Measurements from ENCODE around the gene IRX6.

Gene IRX6

GRCh38 chr16:55283812-55284717, 39.9 kb upstream of the IRX6 start:
- Histone ChIP-seq H3K4me3 (IDR thresholded peaks at IDR 0.05; ENCODE audit: insufficient read depth, low read depth, low read length) (no peak overlapping the region), H3K27me3 (ENCODE audit: insufficient read depth, low read depth) (no peaks in the 10 kb centered on the region), H4K20me1 (ENCODE audit: insufficient read depth) (no peaks in the 10 kb centered on the region), H3K79me2 (ENCODE audit: insufficient read depth, low read depth) (no peaks in the 10 kb centered on the region), H2AFZ (ENCODE audit: low read depth) (no peak overlapping the region), H3K4me2 (no peak overlapping the region), H3K36me3 (ENCODE audit: insufficient read depth) (no peaks in the 10 kb centered on the region), H3K27ac (no peak overlapping the region), H3K4me1 (ENCODE audit: low read depth, poor library complexity, severe bottlenecking) (no peaks in the 10 kb centered on the region), H3K9ac (no peak overlapping the region)
- TF ChIP-seq CTCF (conservative IDR thresholded peaks at IDR 0.05; ENCODE audit: low read depth, low read length): no peak

- Histone ChIP-seq H3K36me3 (ENCODE audit: insufficient read depth) (no peaks in the 10 kb centered on the region), H3K4me3 (IDR thresholded peaks at IDR 0.05; ENCODE audit: insufficient read depth, low read depth, low read length) (no peak overlapping the region), H3K9ac (no peak overlapping the region), H2AFZ (ENCODE audit: low read depth) (no peak overlapping the region), H4K20me1 (ENCODE audit: insufficient read depth) (no peaks in the 10 kb centered on the region), H3K27me3 (ENCODE audit: insufficient read depth, low read depth) (no peaks in the 10 kb centered on the region), H3K4me1 (ENCODE audit: low read depth, poor library complexity, severe bottlenecking) (no peaks in the 10 kb centered on the region), H3K4me2 (no peak overlapping the region), H3K27ac (no peak overlapping the region), H3K79me2 (ENCODE audit: insufficient read depth, low read depth) (no peaks in the 10 kb centered on the region)
- TF ChIP-seq CTCF (conservative IDR thresholded peaks at IDR 0.05; ENCODE audit: low read depth, low read length): no peak
These were observed 39.3 kb upstream of the IRX6 start for GRCh38 chr16:55284718-55285099.

GRCh38 chr16:55285586-55285985, 38.4 kb upstream of the IRX6 start:
- H3K4me3 ChIP-seq (IDR thresholded peaks at IDR 0.05; ENCODE audit: insufficient read depth, low read depth, low read length): no peak overlapping the region
- TF ChIP-seq CTCF (conservative IDR thresholded peaks at IDR 0.05; ENCODE audit: low read depth, low read length): no peak
- no peak overlapping the region for H3K27ac ChIP-seq
- no peaks in the 10 kb centered on the region for H3K79me2 ChIP-seq (ENCODE audit: insufficient read depth, low read depth)
- H3K36me3 ChIP-seq (ENCODE audit: insufficient read depth): no peaks in the 10 kb centered on the region
- no peak overlapping the region for H2AFZ ChIP-seq (ENCODE audit: low read depth)
- no peak overlapping the region for H3K4me2 ChIP-seq
- no peaks in the 10 kb centered on the region for H4K20me1 ChIP-seq (ENCODE audit: insufficient read depth)
- H3K9ac ChIP-seq: no peak overlapping the region
- no peaks in the 10 kb centered on the region for H3K4me1 ChIP-seq (ENCODE audit: low read depth, poor library complexity, severe bottlenecking)
- H3K27me3 ChIP-seq (ENCODE audit: insufficient read depth, low read depth): no peaks in the 10 kb centered on the region

- no peaks in the 10 kb centered on the region for H3K36me3 ChIP-seq (ENCODE audit: insufficient read depth)
- H3K27me3 ChIP-seq (ENCODE audit: insufficient read depth, low read depth): no peaks in the 10 kb centered on the region
- H2AFZ ChIP-seq (ENCODE audit: low read depth): no peak overlapping the region
- H3K4me3 ChIP-seq (IDR thresholded peaks at IDR 0.05; ENCODE audit: insufficient read depth, low read depth, low read length): no peak overlapping the region
- H3K27ac ChIP-seq: no peak overlapping the region
- no peak for TF ChIP-seq CTCF (conservative IDR thresholded peaks at IDR 0.05; ENCODE audit: low read depth, low read length)
- H3K9ac ChIP-seq: no peak overlapping the region
- no peaks in the 10 kb centered on the region for H3K79me2 ChIP-seq (ENCODE audit: insufficient read depth, low read depth)
- H4K20me1 ChIP-seq (ENCODE audit: insufficient read depth): no peaks in the 10 kb centered on the region
- no peak overlapping the region for H3K4me2 ChIP-seq
- H3K4me1 ChIP-seq (ENCODE audit: low read depth, poor library complexity, severe bottlenecking): no peaks in the 10 kb centered on the region
These were observed 34.6 kb upstream of the IRX6 start for GRCh38 chr16:55289353-55289752.
